ENCODE results near the gene ZCRB1.
"Not testable (repeated sequence)": the region's sequence is repeated elsewhere in the genome, so short reads cannot be mapped to it uniquely, and the experiment has no call there.

The ZCRB1 gene

DNA sequence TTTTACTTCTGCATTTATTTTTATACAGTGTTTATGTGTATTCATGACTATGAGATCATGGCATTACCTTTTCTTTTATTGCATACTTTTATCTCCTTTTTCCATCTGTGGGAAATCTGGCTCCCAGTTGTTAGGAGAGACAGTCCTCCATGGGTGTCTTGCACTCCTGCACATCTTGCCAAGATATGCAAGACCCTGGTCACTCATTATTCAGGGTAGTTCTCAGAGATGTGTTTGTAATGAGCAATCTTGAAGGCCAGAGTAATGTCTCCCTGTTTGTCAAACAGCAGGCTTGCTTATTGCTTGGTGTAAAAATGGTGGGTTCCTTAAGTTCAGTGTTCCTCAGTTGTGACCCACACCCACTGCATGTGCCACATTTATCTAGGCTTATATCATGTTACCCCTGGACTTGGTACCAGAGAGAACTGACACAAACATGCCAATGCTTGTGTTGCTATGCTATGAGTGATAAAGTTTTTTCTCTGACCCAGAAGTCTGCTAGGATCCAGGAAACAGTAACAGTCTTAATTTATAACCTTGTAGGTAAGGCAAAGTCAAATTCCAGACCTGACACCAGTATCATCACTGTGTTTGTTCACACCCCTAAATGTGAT, 36.9 kb upstream of the ZCRB1 start:
- no peak overlapping the region for H3K27ac ChIP-seq
- no peak for DNase-seq (ENCODE audit: low spot score)
- TF ChIP-seq, protein P1, sequence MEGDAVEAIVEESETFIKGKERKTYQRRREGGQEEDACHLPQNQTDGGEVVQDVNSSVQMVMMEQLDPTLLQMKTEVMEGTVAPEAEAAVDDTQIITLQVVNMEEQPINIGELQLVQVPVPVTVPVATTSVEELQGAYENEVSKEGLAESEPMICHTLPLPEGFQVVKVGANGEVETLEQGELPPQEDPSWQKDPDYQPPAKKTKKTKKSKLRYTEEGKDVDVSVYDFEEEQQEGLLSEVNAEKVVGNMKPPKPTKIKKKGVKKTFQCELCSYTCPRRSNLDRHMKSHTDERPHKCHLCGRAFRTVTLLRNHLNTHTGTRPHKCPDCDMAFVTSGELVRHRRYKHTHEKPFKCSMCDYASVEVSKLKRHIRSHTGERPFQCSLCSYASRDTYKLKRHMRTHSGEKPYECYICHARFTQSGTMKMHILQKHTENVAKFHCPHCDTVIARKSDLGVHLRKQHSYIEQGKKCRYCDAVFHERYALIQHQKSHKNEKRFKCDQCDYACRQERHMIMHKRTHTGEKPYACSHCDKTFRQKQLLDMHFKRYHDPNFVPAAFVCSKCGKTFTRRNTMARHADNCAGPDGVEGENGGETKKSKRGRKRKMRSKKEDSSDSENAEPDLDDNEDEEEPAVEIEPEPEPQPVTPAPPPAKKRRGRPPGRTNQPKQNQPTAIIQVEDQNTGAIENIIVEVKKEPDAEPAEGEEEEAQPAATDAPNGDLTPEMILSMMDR (IDR thresholded peaks at IDR 0.05) = no peak
- no peak overlapping the region for H3K4me3 ChIP-seq

GRCh38 chr12:42361909-42362646, 36.2 kb upstream of the ZCRB1 start:
- DNase-seq (ENCODE audit: low spot score) = no peak
- Histone ChIP-seq H3K27ac (no peak overlapping the region), H3K4me3 (no peak overlapping the region)
- TF ChIP-seq, protein P1 (IDR thresholded peaks at IDR 0.05) = no peak

DNA sequence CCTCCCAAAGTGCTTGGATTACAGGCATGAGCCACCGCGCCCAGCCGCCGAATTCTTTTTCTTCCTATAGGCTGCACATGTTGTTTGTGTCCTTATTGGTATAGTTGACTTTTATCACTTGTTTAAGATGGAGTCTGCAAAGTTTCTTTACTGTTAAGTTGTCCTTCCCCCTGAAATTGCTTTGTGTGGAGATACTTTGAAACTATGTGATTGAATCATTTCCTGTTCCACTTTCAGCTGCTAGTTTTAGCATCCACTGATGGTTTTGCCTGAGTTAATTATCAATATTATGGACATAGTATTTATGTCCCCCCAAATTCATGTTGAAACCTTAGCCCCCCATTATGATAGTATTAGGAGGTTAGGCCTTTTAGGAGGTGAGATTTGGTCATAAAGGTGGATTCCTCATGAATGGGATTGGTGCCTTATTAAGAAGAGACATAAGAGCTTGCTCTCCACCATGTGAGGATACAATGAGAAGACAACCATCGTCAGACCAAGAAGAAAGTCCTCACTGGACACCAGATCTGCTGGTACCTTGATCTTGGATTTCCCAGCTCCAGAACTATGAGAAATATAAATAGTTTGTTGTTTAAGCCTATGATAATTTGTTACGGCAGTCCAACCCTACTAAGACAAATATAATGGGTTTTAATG, 35.0 kb upstream of the ZCRB1 start:
- DNase-seq (ENCODE audit: low spot score) = no peak
- Histone ChIP-seq H3K4me3 (no peak overlapping the region), H3K27ac (no peak overlapping the region)
- TF ChIP-seq, protein P1 (IDR thresholded peaks at IDR 0.05) = no peak

GRCh38 chr12:42356344-42356743, 30.4 kb upstream of the ZCRB1 start:
- TF ChIP-seq, protein P1 (IDR thresholded peaks at IDR 0.05) = no peak
- H3K4me3 ChIP-seq = no peak overlapping the region
- no peak for DNase-seq (ENCODE audit: low spot score)
- peak overlapping the region in 1 of 2 donors; percentile 28 for H3K27ac ChIP-seq

DNA sequence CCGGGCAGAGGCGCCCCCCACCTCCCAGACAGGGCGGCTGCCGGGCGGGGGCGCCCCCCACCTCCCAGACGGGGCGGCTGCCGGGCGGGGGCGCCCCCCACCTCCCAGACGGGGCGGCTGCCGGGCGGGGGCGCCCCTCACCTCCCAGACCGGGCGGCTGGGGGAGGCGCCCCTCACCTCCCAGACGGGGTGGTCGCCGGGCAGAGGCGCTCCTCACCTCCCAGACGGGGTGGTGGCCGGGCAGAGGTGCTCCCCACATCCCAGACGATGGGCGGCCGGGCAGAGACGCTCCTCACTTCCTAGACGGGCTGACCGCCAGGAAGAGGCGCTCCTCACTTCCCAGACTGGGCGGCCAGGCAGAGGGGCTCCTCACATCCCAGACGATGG, 24.1 kb upstream of the ZCRB1 start:
- not testable (repeated sequence) for DNase-seq (ENCODE audit: low spot score); H3K4me3 ChIP-seq; H3K27ac ChIP-seq

DNA sequence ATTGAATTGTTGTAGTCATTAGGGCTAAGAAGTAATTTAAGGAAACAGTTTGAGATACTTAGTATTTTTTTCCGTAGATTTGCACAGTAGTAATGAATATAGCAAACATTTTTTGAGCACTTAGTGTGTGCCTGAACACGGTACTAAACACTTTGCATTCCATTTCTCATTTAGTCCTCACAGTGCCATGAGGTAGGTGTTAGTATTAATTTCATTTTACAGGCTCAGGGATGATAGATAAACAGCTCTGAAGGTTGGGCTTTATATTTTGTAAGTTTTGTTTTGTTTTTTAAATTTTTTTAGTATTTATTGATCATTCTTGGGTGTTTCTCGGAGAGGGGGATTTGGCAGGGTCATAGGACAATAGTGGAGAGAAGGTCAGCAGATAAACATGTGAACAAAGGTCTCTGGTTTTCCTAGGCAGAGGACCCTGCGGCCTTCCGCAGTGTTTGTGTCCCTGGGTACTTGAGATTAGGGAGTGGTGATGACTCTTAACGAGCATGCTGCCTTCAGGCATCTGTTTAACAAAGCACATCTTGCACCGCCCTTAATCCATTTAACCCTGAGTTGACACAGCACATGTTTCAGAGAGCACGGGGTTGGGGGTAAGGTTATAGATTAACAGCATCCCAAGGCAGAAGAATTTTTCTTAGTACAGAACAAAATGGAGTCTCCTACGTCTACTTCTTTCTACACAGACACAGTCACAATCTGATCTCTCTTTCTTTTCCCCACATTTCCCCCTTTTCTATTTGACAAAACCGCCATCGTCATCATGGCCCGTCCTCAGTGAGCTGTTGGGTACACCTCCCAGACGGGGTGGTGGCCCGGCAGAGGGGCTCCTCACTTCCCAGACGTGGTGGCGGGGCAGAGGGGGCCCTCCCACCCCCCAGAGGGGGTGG, 23.5 kb upstream of the ZCRB1 start:
- not testable (repeated sequence) for H3K27ac ChIP-seq; H3K4me3 ChIP-seq; DNase-seq (ENCODE audit: low spot score)

DNA sequence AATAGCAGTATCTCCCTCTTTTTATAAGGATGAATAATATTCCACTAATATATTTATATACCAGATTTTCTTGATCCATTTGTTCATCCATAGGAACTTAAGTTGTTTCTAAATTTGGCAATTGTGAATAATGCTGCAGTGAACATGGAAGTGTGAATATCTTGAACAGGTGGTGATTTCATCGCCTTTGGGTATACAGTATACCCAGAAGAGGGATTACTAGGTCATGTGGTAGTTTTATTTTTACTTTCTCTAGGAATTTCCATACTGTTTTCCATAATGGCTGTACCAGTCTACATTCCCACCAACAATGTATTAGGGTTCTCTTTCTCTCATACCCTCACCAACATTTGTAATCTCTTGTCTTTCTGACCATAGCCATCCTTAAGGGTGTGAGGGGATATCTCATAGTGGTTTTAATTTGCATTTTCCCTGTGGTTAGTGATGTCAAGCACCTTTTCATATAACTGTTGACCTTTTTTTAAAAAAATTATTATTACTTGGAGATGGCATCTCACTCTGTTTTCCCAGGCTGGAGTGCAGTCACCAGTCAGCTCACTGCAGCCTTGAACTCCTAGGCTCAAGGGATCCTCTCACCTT, 20.6 kb upstream of the ZCRB1 start:
- no peak for DNase-seq (ENCODE audit: low spot score)
- H3K4me3 ChIP-seq = no peak overlapping the region
- TF ChIP-seq, protein P1 (IDR thresholded peaks at IDR 0.05) = no peak
- no peak overlapping the region for H3K27ac ChIP-seq

Measured in coronary artery (tissue), 2 donors.